ENCODE measurements around the gene INPP4B.
"Not testable (repeated sequence)": the region's sequence is repeated elsewhere in the genome, so short reads cannot be mapped to it uniquely, and the experiment has no call there.

INPP4B gene

DNA sequence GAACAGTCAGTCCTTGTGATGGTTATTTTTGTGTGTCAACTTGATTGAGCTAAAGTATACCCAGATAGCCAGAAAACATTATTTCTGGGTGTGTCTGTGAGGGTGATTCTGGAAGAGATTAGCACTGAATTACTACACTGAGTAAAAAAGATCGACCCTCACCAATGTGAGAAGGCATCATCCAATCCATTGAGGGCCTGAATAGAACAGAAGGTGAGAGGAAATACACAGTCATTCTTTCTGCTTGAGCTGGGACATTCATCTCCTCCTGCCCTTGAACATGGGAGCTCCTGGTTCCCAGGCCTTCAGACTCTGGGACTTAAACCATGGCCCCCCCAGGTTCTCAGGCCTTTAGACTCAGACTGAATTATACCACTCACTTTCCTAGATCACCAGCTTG lies 22.3 kb downstream of the INPP4B start:
- no peak for DNase-seq

DNA sequence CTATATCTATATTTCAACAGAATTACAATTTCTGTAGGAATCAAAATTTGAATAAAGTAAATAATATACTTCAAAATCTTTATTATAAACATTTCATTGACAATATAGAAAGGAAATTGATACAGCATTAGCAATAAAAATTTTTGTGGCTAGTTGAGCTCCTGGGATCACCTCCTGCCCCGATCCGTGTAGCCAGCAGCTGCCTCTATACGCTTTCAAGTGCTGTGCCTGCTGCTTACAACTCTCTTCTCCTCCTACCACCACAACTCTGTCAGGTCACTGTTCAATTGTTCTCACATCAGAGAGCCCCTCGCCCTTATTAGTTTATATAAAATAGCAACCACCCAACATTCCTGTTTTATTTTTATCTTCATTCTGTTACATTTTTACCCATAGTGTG lies 27.6 kb downstream of the INPP4B start:
- no peak for DNase-seq

- DNase-seq: no peak
Observed at GRCh38 chr4:142818031-142818430, 28.1 kb downstream of the INPP4B start.

GRCh38 chr4:142817442-142817841 lies 28.7 kb downstream of the INPP4B start:
- peak in 1 of 2 donors; percentile 30 for DNase-seq

GRCh38 chr4:142815834-142816233 lies 30.3 kb downstream of the INPP4B start:
- peak in 1 of 2 donors; percentile 13 for DNase-seq

DNA sequence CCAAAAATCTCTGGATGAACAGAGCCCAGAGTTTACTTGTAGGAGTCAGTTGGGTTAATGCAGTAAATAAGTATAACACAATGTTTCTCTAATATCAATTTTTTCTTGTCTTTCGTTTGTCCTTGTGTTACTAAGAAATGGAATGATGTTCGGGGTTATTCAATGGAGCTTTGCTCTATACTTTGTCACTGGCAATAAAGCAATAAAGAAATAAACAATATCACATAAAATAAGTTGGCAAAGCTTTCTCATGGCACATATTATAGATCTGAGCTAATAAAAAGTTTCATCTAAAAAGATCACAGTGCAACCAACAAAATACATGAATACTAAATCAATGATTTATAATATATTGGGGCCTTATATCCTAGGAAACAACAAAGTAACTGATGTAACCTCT lies 32.7 kb downstream of the INPP4B start:
- no peak for DNase-seq

- no peak for DNase-seq
Observed at GRCh38 chr4:142812091-142812490, 34.0 kb downstream of the INPP4B start.

DNA sequence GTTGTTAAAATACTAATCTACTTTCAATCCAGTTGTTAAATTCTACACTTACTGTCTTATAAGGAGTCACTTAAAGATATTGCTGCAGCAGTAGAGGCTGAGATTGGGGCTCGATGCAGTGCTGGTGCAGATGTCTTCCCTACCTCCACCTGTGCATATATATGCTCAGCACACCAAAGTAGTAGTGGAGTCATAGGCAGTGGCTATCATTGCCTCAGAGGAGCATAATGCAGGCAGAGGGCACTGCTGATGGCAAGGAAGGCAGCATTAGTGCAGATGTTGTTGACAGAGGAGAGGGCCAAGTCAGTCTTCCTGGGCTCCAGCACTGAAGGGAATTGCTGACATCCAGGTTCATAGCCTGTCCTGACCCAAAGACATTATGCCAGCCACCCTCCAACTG lies 35.1 kb downstream of the INPP4B start:
- DNase-seq: no peak

- DNase-seq: no peak
Observed at GRCh38 chr4:142809559-142809958, 36.5 kb downstream of the INPP4B start.

GRCh38 chr4:142803879-142804278 lies 42.2 kb downstream of the INPP4B start:
- DNase-seq: not testable (repeated sequence)

DNA sequence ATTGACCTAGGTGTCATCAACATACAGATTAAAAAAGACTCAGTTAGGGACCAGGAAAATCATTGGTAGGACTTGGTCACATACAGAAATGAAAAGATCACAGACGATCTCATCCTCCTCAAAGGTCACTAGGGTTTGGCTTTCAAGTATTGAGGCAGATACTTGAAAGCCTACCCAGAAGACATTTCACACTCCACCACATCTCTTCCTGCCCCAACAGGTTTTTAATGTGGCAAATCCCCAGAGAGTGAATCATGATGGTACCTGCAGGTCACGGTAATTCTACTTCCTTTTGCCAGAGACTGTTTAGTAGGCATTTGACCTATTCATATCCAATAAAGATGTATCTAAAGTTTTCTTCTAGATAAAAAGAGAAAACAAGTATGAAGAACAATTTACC lies 44.1 kb downstream of the INPP4B start:
- DNase-seq: no peak

- DNase-seq: no peak
Observed at GRCh38 chr4:142781114-142781513, 65.0 kb downstream of the INPP4B start.

DNA sequence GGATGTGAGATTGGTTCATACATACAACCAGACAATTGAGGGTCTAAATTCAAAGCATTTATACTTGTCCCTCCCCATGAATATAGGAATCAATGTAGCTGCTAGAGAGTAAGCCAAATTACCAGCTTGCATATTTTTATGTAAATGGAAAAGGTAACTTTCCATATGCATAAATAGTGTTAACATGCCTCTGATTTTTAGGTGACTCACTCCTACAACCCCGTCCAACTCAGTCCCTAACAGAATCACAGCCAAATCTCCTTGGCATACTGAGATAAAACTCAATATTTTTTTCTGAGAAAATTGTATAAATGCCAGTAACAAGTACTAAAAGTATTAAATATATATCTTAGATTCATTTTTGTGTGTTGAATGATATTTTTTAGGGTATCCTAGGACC lies 67.2 kb downstream of the INPP4B start:
- no peak for DNase-seq

DNA sequence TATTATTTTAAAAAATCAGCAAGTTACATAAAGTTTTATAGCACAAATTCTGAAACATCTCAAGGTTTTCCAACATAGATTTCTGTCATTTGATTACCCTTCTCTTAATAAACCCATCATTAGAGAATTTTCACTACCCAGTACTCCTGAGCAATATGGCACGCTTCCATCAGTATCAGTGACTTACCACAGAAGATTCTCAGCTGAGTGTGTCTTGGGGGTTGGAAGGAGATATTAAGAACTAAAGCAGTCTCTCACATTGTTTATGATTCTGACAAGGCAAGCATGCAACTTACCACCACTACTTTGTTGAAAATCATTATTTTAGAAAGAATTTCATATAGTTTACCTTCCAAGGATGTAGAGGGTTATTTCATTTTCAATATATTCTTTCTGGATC lies 67.7 kb downstream of the INPP4B start:
- no peak for DNase-seq

GRCh38 chr4:142777045-142777743 lies 68.9 kb downstream of the INPP4B start:
- DNase-seq: no peak

DNA sequence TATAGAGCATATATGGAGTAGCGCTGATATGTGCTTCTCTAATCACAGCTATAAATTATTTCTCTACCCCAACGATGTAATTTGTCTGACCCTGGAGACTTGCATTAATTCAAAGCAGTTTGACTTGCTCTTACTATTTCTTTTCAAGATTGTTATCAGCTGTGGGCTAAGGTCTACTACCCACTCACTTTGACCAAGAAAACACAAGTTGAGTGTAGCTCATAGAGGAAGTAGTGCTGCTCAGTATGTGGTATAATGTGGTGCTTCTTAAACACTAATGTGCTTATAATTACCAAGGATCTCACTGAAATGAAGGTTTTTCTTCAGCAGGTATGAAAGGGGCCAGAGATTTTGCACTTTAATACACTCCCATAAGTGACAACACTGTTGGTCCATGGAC lies 70.1 kb downstream of the INPP4B start:
- DNase-seq: no peak

DNA sequence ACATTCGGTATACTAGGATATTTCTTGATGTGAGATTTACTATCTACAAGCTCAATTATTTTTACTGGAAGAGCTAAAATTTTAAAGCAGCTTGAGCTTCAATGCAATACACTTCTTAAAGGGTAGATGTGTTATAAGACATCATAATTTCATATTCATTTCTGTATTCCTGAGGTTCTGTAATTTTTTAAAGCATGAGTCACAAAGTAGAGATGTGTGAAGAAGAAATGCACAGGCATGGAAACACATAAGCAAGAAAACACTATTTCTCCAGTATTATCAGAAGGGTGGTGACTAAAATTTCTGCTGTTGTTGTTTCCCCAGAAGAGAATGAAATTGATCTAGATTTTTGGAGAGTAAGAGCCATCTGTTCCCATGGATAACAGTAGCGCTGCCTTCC lies 72.6 kb downstream of the INPP4B start:
- no peak for DNase-seq

GRCh38 chr4:142762280-142762679 lies 83.8 kb downstream of the INPP4B start:
- no peak for DNase-seq

DNA sequence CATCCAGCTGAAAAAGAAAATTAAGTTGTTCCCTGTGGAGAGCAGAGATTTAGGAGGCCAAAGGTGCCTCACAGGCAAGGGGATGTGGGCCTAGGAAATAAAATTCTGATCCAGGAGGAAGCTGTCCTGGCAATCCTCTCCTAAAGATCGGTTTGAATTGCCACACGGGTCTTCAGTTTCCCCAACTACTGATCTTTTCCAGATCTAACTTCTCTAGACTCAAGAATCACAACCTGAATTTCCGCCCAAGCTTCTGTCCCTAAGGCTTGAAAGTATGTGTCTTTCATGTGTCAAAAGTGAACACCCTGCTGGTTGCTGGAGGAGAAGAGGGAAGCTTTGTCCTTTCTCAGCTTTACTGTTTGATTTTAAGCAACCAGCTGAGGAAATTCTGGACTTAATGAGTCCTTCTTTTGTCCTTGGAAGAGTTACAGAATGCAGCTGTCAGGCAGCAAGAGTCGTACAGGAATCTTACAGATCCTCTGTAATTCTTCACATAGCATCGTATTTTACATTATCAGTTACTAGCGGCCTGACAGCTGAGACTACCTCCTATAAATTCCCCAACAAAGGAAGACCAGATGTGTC lies 93.8 kb downstream of the INPP4B start:
- no peak for DNase-seq

DNA sequence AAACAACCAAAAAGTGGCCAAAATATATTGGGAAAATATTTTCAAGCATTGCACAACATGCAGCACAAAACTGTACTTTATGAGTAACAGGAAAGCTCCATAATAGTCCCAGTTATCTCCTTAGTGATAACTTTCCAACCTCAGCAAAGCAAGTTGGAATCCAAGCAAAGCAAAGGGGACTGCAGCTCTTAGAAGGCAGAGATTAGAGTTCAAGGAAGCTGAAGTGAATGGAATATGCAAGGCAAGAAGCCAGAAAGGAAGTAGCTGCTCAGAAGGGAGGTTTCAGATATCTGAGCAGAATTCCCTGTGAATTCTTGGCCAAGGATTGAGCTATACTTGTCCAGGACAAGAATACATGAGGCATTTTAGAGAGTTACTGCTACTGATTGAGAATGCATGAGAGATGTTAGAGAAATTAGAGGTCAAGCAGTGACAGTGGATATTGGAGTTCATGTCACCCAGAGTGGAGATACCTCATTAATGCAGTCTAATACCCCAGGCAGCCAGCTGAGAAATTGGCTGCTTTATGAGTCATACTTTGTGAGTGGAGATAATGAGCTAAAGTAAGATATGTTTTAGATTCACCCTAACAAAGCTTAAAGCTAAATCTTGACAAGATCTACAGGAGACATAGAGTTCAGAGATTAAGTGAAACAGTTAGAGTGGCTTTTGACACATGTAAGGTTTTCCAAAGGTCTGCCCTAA lies 102.8 kb downstream of the INPP4B start:
- no peak for DNase-seq

- no peak for DNase-seq
Observed at GRCh38 chr4:142741995-142742394, 104.1 kb downstream of the INPP4B start.

GRCh38 chr4:142728233-142728632 lies 117.9 kb downstream of the INPP4B start:
- DNase-seq: no peak

DNA sequence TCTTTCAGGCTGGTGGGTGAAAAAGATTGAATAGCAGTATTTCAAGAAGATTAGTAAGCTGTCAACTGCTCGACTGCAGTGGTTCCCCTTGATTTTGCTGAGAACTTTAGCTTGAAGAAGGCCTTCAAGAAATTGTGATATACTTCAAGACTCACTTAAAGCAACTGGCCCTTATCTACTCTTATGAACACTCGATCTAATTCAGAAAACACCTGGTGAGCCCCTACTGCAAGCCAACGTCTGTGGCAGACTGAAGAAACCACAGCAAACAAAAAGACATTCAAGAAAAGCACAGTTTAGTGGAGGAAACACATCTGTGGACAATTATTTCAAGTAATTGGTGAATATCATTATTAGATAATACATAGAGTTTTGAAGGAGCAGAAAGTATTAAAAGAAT lies 119.0 kb downstream of the INPP4B start:
- DNase-seq: no peak

GRCh38 chr4:142725886-142726285 lies 120.2 kb downstream of the INPP4B start:
- no peak for DNase-seq

All from stimulated activated CD4-positive, alpha-beta T cell treated with anti-CD3 and anti-CD28 coated beads, Interleukin-2, amount 100 ng/mL, for 48 hours (primary cell).